ENCODE measurements around the gene CPSF3.

DNA sequence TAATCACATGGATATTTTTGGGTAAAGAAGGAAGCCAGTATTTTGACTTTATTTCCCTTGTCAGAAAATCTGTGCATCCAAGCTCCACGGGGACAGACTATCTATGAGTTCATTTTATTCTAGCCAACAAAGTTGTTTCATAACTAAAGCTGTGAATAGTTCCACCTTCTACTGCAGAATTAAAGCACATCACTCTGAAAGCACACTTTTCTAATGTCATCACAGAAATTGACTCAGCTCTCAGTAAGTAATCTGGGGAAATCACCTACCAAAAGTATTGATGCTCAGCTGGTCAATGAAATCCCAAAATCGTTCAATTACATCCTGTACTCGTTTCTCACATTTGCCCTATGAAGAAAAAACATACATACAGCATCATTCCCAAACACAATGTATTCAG, 70.0 kb downstream of the CPSF3 start:
- TF ChIP-seq EZH2 (IDR thresholded peaks at IDR 0.05; ENCODE audit: insufficient read depth, poor library complexity, severe bottlenecking) (no peak), EZH2phosphoT487 (IDR thresholded peaks at IDR 0.05; ENCODE audit: insufficient read depth, low read depth) (no peak)

Measured in GM23248 (cell line).